HG02610 (cell line): ENCODE measurements around the gene C1QTNF9B.

Experiments used
- ATAC-seq: cut with Tn5 transposase; IDR thresholded peaks from one replicate; pipeline ENCODE4 v1.9.1; 2021; ENCODE audit warnings: mild to moderate bottlenecking, moderate library complexity; ENCODE audit not compliant: unreplicated experiment

Gene C1QTNF9B

GRCh38 chr13:23861310-23861709 is 36.0 kb downstream of the C1QTNF9B start:
- no peak for ATAC-seq

GRCh38 chr13:23859904-23860303 is 37.4 kb downstream of the C1QTNF9B start:
- ATAC-seq, result no peak

- ATAC-seq, result no peak
Observed at GRCh38 chr13:23859455-23859854, 37.8 kb downstream of the C1QTNF9B start.

- ATAC-seq, result no peak
Observed at GRCh38 chr13:23858546-23858945, 38.8 kb downstream of the C1QTNF9B start.

GRCh38 chr13:23856008-23856750 is 41.1 kb downstream of the C1QTNF9B start:
- ATAC-seq, result no peak

- ATAC-seq, result no peak
Observed at GRCh38 chr13:23855360-23855759, 41.9 kb downstream of the C1QTNF9B start.

- ATAC-seq, result peak; percentile 59
Observed at GRCh38 chr13:23852351-23852750, 45.0 kb downstream of the C1QTNF9B start.

- no peak for ATAC-seq
Observed at GRCh38 chr13:23851106-23851505, 46.2 kb downstream of the C1QTNF9B start.

GRCh38 chr13:23850134-23850533 is 47.2 kb downstream of the C1QTNF9B start:
- ATAC-seq, result no peak

GRCh38 chr13:23849670-23850069 is 47.6 kb downstream of the C1QTNF9B start:
- ATAC-seq, result no peak

GRCh38 chr13:23848646-23849141 is 48.6 kb downstream of the C1QTNF9B start:
- ATAC-seq, result peak; percentile 39

GRCh38 chr13:23848019-23848418 is 49.3 kb downstream of the C1QTNF9B start:
- no peak for ATAC-seq

- no peak for ATAC-seq
Observed at GRCh38 chr13:23847497-23847896, 49.8 kb downstream of the C1QTNF9B start.

GRCh38 chr13:23845105-23845725 is 52.1 kb downstream of the C1QTNF9B start:
- no peak for ATAC-seq

- ATAC-seq, result no peak
Observed at GRCh38 chr13:23844132-23844531, 53.2 kb downstream of the C1QTNF9B start.

- ATAC-seq, result no peak
Observed at GRCh38 chr13:23843436-23843835, 53.9 kb downstream of the C1QTNF9B start.

GRCh38 chr13:23842406-23842805 is 54.9 kb downstream of the C1QTNF9B start:
- no peak for ATAC-seq
